GM12891 (cell line): Measurements from ENCODE around the gene HINFP.

Experiments used
- PAX5 ChIP-seq: IDR thresholded peaks from 2 replicates; pipeline ENCODE4 v1.6.1; 2011; ENCODE audit warnings: low read length, moderate library complexity, mild to moderate bottlenecking; ENCODE audit not compliant: insufficient read depth, severe bottlenecking
- POLR2A ChIP-seq: IDR thresholded peaks from 2 replicates; pipeline ENCODE4 v1.6.1; 2011; ENCODE audit warnings: low read depth, low read length, control low read depth
- POLR2AphosphoS5 ChIP-seq: IDR thresholded peaks from 2 replicates; pipeline ENCODE4 v1.6.1; 2011; ENCODE audit warnings: low read depth, low read length, control low read depth
- POU2F2 ChIP-seq: IDR thresholded peaks from 2 replicates; pipeline ENCODE4 v1.6.1; 2011; ENCODE audit warnings: low read depth, mild to moderate bottlenecking, control low read depth, low read length, moderate library complexity
- SPI1 ChIP-seq: IDR thresholded peaks from 2 replicates; pipeline ENCODE4 v1.6.1; 2011; ENCODE audit warnings: low read depth, low read length, control low read depth
- TAF1 ChIP-seq: IDR thresholded peaks from 2 replicates; pipeline ENCODE4 v1.6.1; 2011; ENCODE audit warnings: low read depth, low read length, control low read depth

- TF ChIP-seq TAF1 (no peak), POLR2A (no peak), POLR2AphosphoS5 (no peak), SPI1 (no peak), PAX5 (no peak), POU2F2 (no peak)
Observed at GRCh38 chr11:119155733-119156492, 34.5 kb downstream of the HINFP start.
